OCI-LY1 (cell line): ENCODE results near the gene NFYA.

Experiments
- H2AFZ ChIP-seq: fragments of 200-600 bp; sonication (generic), shearing (Covaris generic); 2 replicates; pipeline ENCODE4 v1.6.0; 2014; ENCODE audit warnings: antibody characterized with exemption, mild to moderate bottlenecking, low read length
- H3F3A ChIP-seq: fragments of 200-600 bp; sonication (generic), shearing (Covaris generic); 2 replicates; pipeline ENCODE4 v1.6.0; 2014; ENCODE audit warnings: mild to moderate bottlenecking, antibody characterized with exemption, low read length, moderate library complexity; ENCODE audit not compliant: insufficient read depth
- H3K27ac ChIP-seq: fragments of 200-600 bp; sonication (generic); 2 replicates; pipeline ENCODE4 v1.5.1; 2014; ENCODE audit warnings: low read length, mixed run types, mild to moderate bottlenecking, low read depth; ENCODE audit not compliant: poor library complexity, severe bottlenecking
- H3K27me3 ChIP-seq: fragments of 200-600 bp; sonication (generic); 2 replicates; pipeline ENCODE4 v1.6.0; 2014; ENCODE audit warnings: antibody characterized with exemption, mild to moderate bottlenecking, low read length, moderate library complexity; ENCODE audit not compliant: insufficient read depth
- H3K36me3 ChIP-seq: fragments of 200-600 bp; sonication (generic); 2 replicates; pipeline ENCODE4 v1.6.1; 2014; ENCODE audit warnings: mild to moderate bottlenecking, antibody characterized with exemption, low read length, moderate library complexity, mixed read lengths; ENCODE audit not compliant: insufficient read depth
- H3K4me1 ChIP-seq: fragments of 200-600 bp; sonication (generic); 2 replicates; pipeline ENCODE4 v1.5.1; 2014; ENCODE audit warnings: mild to moderate bottlenecking, low read length, moderate library complexity; ENCODE audit not compliant: insufficient read depth, severe bottlenecking
- H3K4me2 ChIP-seq: fragments of 200-600 bp; sonication (generic), shearing (Covaris generic); 2 replicates; pipeline ENCODE4 v1.6.1; 2014; ENCODE audit warnings: low read length
- H3K4me3 ChIP-seq: fragments of 200-600 bp; sonication (generic); 2 replicates; pipeline ENCODE4 v1.5.1; 2014; ENCODE audit warnings: low read length, low read depth, mild to moderate bottlenecking, mixed read lengths; ENCODE audit not compliant: poor library complexity, severe bottlenecking
- H3K79me2 ChIP-seq: fragments of 200-600 bp; shearing (Covaris generic); 2 replicates; pipeline ENCODE4 v1.6.1; 2016; ENCODE audit warnings: mixed run types, low read length, mixed read lengths; ENCODE audit not compliant: insufficient read depth
- H3K9ac ChIP-seq: fragments of 200-600 bp; sonication (generic), shearing (Covaris generic); 2 replicates; pipeline ENCODE4 v1.6.1; 2014; ENCODE audit warnings: mild to moderate bottlenecking, low read length, mixed read lengths
- H3K9me2 ChIP-seq: fragments of 200-600 bp; sonication (generic), shearing (Covaris generic); 2 replicates; pipeline ENCODE4 v1.6.1; 2014; ENCODE audit warnings: low read depth, mild to moderate bottlenecking, low read length, mixed read lengths
- H3K9me3 ChIP-seq: fragments of 200-600 bp; shearing (Covaris generic); 2 replicates; pipeline ENCODE4 v1.6.1; 2014; ENCODE audit warnings: low read length, mixed read lengths
- H4K20me1 ChIP-seq: fragments of 200-600 bp; sonication (generic), shearing (Covaris generic); 2 replicates; pipeline ENCODE4 v1.6.0; 2016; ENCODE audit warnings: mild to moderate bottlenecking, low read length; ENCODE audit not compliant: insufficient read depth
- EZH2 ChIP-seq: fragments of 200-600 bp; sonication (generic), shearing (Covaris generic); IDR thresholded peaks from 2 replicates; pipeline ENCODE4 v1.8.0; 2017; ENCODE audit warnings: borderline replicate concordance, mixed run types, mild to moderate bottlenecking, antibody characterized with exemption, low read length, moderate library complexity, mixed read lengths
- TF ChIP-seq, protein P1 (sequence below): fragments of 200-600 bp; sonication (generic), shearing (Covaris generic); IDR thresholded peaks from 2 replicates; pipeline ENCODE4 v1.5.1; 2017; ENCODE audit warnings: mild to moderate bottlenecking, antibody characterized with exemption, low read length, moderate library complexity, mixed read lengths

Gene NFYA

DNA sequence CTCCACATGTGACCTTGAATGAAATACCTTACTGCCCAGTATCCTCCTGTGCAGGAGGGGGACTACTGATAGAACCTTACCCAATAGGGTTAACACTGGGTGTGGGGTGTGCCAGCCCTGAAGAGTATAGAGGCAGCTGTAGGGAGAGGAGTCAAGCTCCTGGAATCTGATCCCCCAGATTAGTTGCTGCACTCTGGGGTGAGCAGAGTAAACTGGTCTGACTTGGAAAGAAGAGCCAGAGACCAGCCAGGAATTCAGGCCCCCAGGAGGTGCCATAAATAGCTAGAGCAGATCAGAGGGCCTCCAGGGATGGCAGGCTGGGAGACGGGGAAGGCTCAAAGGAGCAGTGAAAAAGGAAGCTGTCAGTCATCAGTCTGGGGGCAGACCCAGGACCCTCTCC, 23.3 kb upstream of the NFYA start:
- Histone ChIP-seq H3K79me2 (no peaks in the 10 kb centered on the region), H3K4me1 (peaks cover 20% of the 10 kb centered on the region), H3K36me3 (no peaks in the 10 kb centered on the region), H2AFZ (no peak overlapping the region), H3K4me2 (no peak overlapping the region), H3K9ac (no peak overlapping the region), H3F3A (no peaks in the 10 kb centered on the region), H3K9me3 (no peaks in the 10 kb centered on the region), H3K9me2 (no peaks in the 10 kb centered on the region), H4K20me1 (no peaks in the 10 kb centered on the region), H3K4me3 (no peak overlapping the region), H3K27ac (no peak overlapping the region), H3K27me3 (no peaks in the 10 kb centered on the region)
- no peak for TF ChIP-seq EZH2
- TF ChIP-seq, protein P1, sequence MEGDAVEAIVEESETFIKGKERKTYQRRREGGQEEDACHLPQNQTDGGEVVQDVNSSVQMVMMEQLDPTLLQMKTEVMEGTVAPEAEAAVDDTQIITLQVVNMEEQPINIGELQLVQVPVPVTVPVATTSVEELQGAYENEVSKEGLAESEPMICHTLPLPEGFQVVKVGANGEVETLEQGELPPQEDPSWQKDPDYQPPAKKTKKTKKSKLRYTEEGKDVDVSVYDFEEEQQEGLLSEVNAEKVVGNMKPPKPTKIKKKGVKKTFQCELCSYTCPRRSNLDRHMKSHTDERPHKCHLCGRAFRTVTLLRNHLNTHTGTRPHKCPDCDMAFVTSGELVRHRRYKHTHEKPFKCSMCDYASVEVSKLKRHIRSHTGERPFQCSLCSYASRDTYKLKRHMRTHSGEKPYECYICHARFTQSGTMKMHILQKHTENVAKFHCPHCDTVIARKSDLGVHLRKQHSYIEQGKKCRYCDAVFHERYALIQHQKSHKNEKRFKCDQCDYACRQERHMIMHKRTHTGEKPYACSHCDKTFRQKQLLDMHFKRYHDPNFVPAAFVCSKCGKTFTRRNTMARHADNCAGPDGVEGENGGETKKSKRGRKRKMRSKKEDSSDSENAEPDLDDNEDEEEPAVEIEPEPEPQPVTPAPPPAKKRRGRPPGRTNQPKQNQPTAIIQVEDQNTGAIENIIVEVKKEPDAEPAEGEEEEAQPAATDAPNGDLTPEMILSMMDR: no peak

DNA sequence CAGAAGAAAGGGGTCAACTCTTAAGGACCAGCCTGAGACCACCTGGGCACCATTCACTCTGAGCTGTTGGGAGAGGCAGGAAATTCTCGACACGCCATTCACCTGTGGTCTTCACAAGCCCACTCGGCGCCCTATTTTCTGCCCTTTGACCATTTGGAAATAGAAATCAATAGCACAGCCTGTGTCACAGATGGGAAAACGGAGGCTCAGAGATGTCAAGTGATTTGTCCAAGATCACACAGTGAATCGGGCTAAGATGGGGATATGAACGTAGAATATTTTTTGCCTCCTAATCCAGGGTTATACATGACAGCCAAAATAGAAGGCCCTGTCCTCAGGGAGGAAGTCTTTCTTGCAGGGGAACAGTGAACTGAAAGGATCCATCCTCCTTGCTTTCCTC, 22.8 kb upstream of the NFYA start:
- H2AFZ ChIP-seq: no peak overlapping the region
- TF ChIP-seq EZH2: no peak
- TF ChIP-seq, protein P1: no peak
- H3K4me1 ChIP-seq: peaks cover 24% of the 10 kb centered on the region
- no peaks in the 10 kb centered on the region for H3K9me2 ChIP-seq
- H3K27me3 ChIP-seq: no peaks in the 10 kb centered on the region
- no peaks in the 10 kb centered on the region for H3F3A ChIP-seq
- no peak overlapping the region for H3K27ac ChIP-seq
- no peak overlapping the region for H3K9ac ChIP-seq
- H3K4me3 ChIP-seq: no peak overlapping the region
- no peaks in the 10 kb centered on the region for H3K79me2 ChIP-seq
- H3K9me3 ChIP-seq: no peaks in the 10 kb centered on the region
- H3K36me3 ChIP-seq: no peaks in the 10 kb centered on the region
- no peak overlapping the region for H3K4me2 ChIP-seq
- H4K20me1 ChIP-seq: no peaks in the 10 kb centered on the region

DNA sequence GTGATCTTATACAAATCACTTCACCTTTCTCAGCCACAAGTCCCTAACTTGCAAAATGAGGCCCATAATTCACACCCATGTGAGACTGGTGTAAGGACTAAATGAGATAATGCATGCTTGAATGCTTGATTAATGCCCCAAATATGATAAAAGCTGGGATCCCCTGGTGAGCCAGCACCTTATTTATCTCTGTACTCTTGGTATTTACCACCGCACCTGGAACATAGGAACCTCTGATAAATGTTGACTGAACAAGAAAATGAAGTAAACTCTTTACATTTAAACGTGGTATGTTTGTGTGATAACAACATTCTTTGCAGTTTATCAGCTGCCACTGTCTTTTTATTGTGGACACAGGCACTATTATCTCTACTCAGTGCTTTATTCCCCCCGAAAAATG, 22.2 kb upstream of the NFYA start:
- Histone ChIP-seq H3K4me1 (peaks cover 28% of the 10 kb centered on the region), H3K4me3 (no peak overlapping the region), H3K27ac (no peak overlapping the region), H2AFZ (no peak overlapping the region), H3K9ac (no peak overlapping the region), H3K9me2 (no peaks in the 10 kb centered on the region), H3K36me3 (no peaks in the 10 kb centered on the region), H3F3A (no peaks in the 10 kb centered on the region), H3K9me3 (no peaks in the 10 kb centered on the region), H3K4me2 (no peak overlapping the region), H3K79me2 (no peaks in the 10 kb centered on the region), H3K27me3 (no peaks in the 10 kb centered on the region), H4K20me1 (no peaks in the 10 kb centered on the region)
- TF ChIP-seq EZH2: no peak
- TF ChIP-seq, protein P1: no peak
